Brain microvascular endothelial cell (primary cell): ENCODE results near the gene STK32B.

Experiments used
- DNase-seq: peaks from one replicate; pipeline ENCODE4 v3.0.0-alpha.2; 2020
- H3K27ac ChIP-seq: fragments of 250-450 bp; sonication (Bioruptor Pico); 2 replicates; pipeline ENCODE4 v1.5.1; 2020; ENCODE audit warnings: mild to moderate bottlenecking, moderate library complexity
- H3K27me3 ChIP-seq: fragments of 250-450 bp; sonication (Bioruptor Pico); replicated peaks from 2 replicates; pipeline ENCODE4 v1.5.1; 2020; ENCODE audit warnings: mild to moderate bottlenecking
- H3K36me3 ChIP-seq: fragments of 250-450 bp; sonication (Bioruptor Pico); replicated peaks from 2 replicates; pipeline ENCODE4 v1.5.1; 2020; ENCODE audit warnings: mild to moderate bottlenecking
- H3K4me3 ChIP-seq: 2 replicates; pipeline ENCODE4 v1.5.1; 2011; ENCODE audit warnings: low read depth, mild to moderate bottlenecking, control low read depth, low read length, moderate library complexity
- in situ Hi-C: cut with HindIII; loops from 2 replicates; pipeline ENCODE4 v1.10.0; 2017; ENCODE audit warnings: low sequenced_read_pairs, low pct_ligation_motif_present
- TF ChIP-seq, protein P1 (sequence below): IDR thresholded peaks from 2 replicates; pipeline ENCODE4 v1.5.1; 2011; ENCODE audit warnings: low read depth, mild to moderate bottlenecking, moderate library complexity, low read length, control low read depth, inconsistent platforms; ENCODE audit errors: missing control alignments

STK32B gene

GRCh38 chr4:5260121-5260520, 208.8 kb downstream of the STK32B start:
- Histone ChIP-seq H3K27ac (no peak overlapping the region), H3K36me3 (no peaks in the 10 kb centered on the region), H3K4me3 (no peak overlapping the region), H3K27me3 (no peaks in the 10 kb centered on the region)
- no peak for DNase-seq
- in situ Hi-C loops, result no loop called here
- TF ChIP-seq, protein P1, sequence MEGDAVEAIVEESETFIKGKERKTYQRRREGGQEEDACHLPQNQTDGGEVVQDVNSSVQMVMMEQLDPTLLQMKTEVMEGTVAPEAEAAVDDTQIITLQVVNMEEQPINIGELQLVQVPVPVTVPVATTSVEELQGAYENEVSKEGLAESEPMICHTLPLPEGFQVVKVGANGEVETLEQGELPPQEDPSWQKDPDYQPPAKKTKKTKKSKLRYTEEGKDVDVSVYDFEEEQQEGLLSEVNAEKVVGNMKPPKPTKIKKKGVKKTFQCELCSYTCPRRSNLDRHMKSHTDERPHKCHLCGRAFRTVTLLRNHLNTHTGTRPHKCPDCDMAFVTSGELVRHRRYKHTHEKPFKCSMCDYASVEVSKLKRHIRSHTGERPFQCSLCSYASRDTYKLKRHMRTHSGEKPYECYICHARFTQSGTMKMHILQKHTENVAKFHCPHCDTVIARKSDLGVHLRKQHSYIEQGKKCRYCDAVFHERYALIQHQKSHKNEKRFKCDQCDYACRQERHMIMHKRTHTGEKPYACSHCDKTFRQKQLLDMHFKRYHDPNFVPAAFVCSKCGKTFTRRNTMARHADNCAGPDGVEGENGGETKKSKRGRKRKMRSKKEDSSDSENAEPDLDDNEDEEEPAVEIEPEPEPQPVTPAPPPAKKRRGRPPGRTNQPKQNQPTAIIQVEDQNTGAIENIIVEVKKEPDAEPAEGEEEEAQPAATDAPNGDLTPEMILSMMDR, result no peak

DNA sequence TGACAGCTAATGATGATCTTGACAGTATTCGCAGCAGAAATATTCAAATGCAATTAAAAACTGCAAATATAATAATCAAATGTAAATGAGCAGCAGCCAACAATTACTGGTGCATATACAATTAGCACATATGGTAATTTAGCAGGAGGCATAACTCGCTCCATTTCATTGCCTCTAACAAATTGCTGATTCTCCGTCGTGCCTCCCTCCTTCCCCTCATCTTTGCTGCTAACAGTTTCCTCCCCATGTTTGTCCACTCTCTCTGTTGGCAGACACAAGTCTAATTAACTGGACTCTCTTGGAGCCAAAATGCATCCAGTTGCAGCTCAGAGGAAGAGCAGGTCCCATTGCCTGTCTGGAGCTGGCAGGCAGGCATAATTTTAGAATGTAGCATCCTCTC, 210.6 kb downstream of the STK32B start:
- in situ Hi-C loops, result no loop called here
- no peak for DNase-seq
- H3K27me3 ChIP-seq, result no peaks in the 10 kb centered on the region
- no peak overlapping the region for H3K27ac ChIP-seq
- TF ChIP-seq, protein P1, result no peak
- no peaks in the 10 kb centered on the region for H3K36me3 ChIP-seq
- H3K4me3 ChIP-seq, result no peak overlapping the region

DNA sequence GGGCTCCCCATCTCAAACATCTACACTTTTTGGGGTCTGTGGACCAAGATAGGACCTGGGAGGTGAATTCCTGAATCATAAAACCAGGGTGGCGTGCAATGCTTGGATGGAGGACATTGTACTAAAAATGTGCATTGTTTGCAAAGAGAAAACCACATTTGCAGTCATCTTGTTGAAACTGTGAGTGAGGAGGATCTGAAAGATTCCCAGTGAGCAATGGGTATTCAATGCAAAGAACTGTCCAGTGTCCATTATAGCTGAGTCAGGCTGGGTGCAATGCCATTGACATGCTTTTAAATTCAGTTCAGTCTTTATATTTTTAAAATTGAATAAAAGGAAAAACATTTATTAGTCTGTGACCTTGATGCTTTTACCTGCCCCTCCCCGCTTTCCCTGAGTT, 215.7 kb downstream of the STK32B start:
- Histone ChIP-seq H3K27me3 (no peaks in the 10 kb centered on the region), H3K27ac (peak overlapping the region; percentile 47), H3K36me3 (no peaks in the 10 kb centered on the region), H3K4me3 (no peak overlapping the region)
- TF ChIP-seq, protein P1, result no peak
- in situ Hi-C loops, result no loop called here
- peak; percentile 32 for DNase-seq

DNA sequence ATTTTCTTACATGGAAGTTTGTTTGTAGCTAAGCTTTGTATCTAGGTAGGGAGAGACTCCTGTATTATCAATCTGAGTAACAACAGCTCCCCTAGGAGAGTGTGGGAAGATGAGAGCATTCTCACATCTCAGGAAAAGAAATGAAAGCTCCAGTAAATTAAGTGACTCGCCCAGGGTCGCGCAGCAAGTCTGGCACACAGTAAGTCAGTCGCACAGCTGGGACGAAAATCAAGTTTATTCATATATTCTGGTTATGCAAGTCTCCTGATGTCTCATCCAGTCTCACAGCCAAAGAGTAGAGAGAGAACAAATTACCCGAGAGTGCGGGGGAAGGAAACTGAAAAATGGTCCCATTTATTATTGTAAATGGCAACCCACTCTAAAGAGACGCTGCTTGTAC, 216.1 kb downstream of the STK32B start:
- Histone ChIP-seq H3K27me3 (no peaks in the 10 kb centered on the region), H3K27ac (peak overlapping the region; percentile 47), H3K36me3 (no peaks in the 10 kb centered on the region), H3K4me3 (no peak overlapping the region)
- TF ChIP-seq, protein P1, result no peak
- in situ Hi-C loops, result no loop called here
- peak; percentile 45 for DNase-seq

DNA sequence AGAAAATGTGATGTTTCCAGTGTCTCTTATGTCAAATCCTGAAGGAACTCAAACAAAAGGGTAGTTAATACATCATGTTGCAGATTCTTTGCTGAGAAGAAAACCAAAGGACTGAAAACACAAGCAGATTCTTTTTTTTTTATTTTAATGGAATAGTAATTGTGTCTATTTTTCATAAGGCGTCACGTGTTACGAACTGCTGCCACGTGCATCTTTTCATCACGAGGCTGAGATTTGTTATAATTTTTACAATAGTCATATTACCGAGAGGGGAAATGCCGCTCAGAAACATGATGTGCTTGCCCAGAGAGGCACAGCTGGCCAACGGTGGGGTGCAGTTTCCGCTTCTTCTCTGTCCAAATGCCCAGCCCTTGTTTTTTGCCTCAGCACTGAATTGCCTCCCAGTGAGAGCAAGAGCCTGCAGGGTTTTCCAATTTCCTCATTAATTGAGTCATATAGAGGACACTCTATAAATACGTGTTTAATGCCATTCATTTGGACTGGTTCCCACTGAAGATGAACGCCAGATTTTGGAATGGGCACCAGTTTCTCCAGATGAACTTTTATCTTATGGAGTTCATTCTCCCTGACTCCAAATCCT, 225.3 kb downstream of the STK32B start:
- no peak overlapping the region for H3K27ac ChIP-seq
- TF ChIP-seq, protein P1, result no peak
- no peak overlapping the region for H3K4me3 ChIP-seq
- DNase-seq, result no peak
- in situ Hi-C loops, result no loop called here
- H3K36me3 ChIP-seq, result no peaks in the 10 kb centered on the region
- H3K27me3 ChIP-seq, result no peaks in the 10 kb centered on the region

GRCh38 chr4:5277079-5277478, 225.8 kb downstream of the STK32B start:
- in situ Hi-C loops, result no loop called here
- no peak for DNase-seq

More at GRCh38 chr4:5277079-5277478, 225.8 kb downstream of the STK32B start:
- Histone ChIP-seq H3K27ac (no peak overlapping the region), H3K27me3 (no peaks in the 10 kb centered on the region), H3K36me3 (no peaks in the 10 kb centered on the region), H3K4me3 (no peak overlapping the region)
- TF ChIP-seq, protein P1, result no peak
